Uterus (tissue), 2 donors: ENCODE measurements around the gene PPP1R14D.

ENCODE experiments used
- CTCF ChIP-seq, 4 experiments: fragments of 200-600 bp in 2 of 4; fragments of 450-650 bp in 2 of 4; sonication (generic) in 2 of 4; IDR thresholded peaks; one replicate each; pipeline ENCODE4 v1.5.1; 2016 to 2019; ENCODE audit warnings: antibody characterized with exemption in 4 of 4, mild to moderate bottlenecking in 2 of 4, moderate library complexity in 1 of 4
- POLR2A ChIP-seq, 2 donors: fragments of 450-650 bp; IDR thresholded peaks; one replicate each; pipeline ENCODE4 v1.6.1; 2016; ENCODE audit warnings: antibody characterized with exemption in 2 of 2, mild to moderate bottlenecking in 1 of 2, moderate library complexity in 1 of 2

DNA sequence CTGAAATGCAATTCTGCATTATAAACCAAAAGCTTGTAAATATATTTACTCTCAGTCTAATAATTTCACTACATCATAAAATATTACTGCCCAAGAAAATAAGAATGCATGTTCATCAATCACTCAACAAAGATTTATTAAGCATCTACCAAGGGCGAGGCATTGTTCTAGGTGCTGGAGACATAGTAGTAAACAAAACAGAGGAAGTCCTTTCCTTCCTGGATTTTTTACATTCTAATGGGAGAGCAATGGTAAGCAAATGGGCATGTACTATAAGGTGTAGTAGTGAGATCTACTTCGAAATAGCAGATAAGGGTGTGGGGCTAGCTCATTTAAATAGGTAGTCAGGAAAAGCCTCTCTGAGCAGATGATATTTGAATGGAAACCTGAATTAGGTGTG, 32.5 kb downstream of the PPP1R14D start:
- TF ChIP-seq CTCF (IDR thresholded peaks at IDR 0.05) = no peak
- TF ChIP-seq POLR2A (IDR thresholded peaks at IDR 0.05) = no peak
